ENCODE results near the gene DTD1. TPM values are rescaled to one million over a fixed set of nuclear protein-coding genes. Genes with fewer than 3 reads are reported as not detected.
A peak's percentile ranks its signal among the peaks of the same experiment; 100 is the strongest.

The DTD1 gene
- total and polyA plus RNA-seq, 2 of the 13 experiments (the other 11 are each of a cell fraction or from before 2014, with no cell fraction given) = 41.2 to 79.3 TPM

- TF ChIP-seq ZFP36L1 (CRISPR knock-in tag; IDR thresholded peaks at IDR 0.05) (peak; percentile 2), NR2F2 (IDR thresholded peaks at IDR 0.05; ENCODE audit: borderline replicate concordance, low read depth) (peak; percentile 51; the same call in 1 of the 2 replicates), ZSCAN30 (CRISPR knock-in tag; IDR thresholded peaks at IDR 0.05) (no peak), ZNF318 (CRISPR knock-in tag; IDR thresholded peaks at IDR 0.05) (no peak), ARID4A (CRISPR knock-in tag; IDR thresholded peaks at IDR 0.05; ENCODE audit: borderline replicate concordance) (peak; percentile 99), HDAC1 (CRISPR knock-in tag; IDR thresholded peaks at IDR 0.05) (peak; percentile 95), BRD4 (CRISPR knock-in tag; IDR thresholded peaks at IDR 0.05) (peak; percentile 98), ZIK1 (CRISPR knock-in tag; IDR thresholded peaks at IDR 0.05; ENCODE audit: borderline replicate concordance, low read depth) (0 out of 2 replicates have a peak, but pooled peaks have one; percentile 70), DR1 (CRISPR knock-in tag; IDR thresholded peaks at IDR 0.05) (peak; percentile 97), NRL (CRISPR knock-in tag; IDR thresholded peaks at IDR 0.05; ENCODE audit: borderline replicate concordance) (peak; percentile 99), MYPOP (CRISPR knock-in tag; IDR thresholded peaks at IDR 0.05) (peak; percentile 70), ZBTB37 (CRISPR knock-in tag; IDR thresholded peaks at IDR 0.05) (no peak)
These were observed 20.7 kb upstream of the DTD1 start, which contains the start of gene SMIM26 (continued) for GRCh38 chr20:18566892-18567738.
